Limb (tissue), 2 donors: Measurements from ENCODE around the gene RFX4.

Experiments
- DNase-seq, 2 donors: peaks; one replicate each; pipeline ENCODE4 v3.0.0-alpha.2; 2016; ENCODE audit errors: extremely low spot score in 2 of 2

RFX4 gene

DNA sequence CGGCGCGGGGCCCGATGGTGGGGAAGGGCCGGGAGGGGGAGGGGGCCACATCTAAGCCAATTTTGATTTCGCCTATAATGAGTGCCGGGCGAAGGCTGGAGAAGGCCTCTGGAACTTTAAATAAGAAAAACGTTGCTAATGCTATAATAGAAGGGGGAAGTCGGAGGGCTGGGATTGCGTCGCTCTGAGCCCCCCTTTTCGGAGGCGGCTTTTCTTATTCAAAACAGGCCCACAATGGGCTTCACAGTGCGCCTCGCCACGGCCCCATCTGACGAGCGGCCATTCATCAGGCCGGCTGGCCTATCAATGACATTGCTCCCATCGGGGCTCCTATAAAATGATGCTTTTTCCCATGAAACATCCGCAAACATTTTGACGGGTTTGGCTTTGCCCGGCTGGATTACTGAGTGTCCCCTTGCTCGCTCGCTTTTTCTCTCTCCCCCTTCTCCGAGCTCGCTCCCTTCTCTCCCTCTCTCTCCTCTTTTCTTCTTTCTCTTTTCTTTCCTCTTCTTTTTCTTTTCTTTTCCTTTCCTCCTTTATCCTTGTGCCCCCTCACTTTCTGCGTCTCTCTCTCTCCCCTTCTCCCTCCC lies at the start of gene RFX4:
TSS of gene RFX4 (plus strand) at position 364 of the 590 bp plus-strand sequence. CDS start 317 bp downstream, outside the sequence.
- peak in 1 of 2 donors; percentile 56 for DNase-seq

DNA sequence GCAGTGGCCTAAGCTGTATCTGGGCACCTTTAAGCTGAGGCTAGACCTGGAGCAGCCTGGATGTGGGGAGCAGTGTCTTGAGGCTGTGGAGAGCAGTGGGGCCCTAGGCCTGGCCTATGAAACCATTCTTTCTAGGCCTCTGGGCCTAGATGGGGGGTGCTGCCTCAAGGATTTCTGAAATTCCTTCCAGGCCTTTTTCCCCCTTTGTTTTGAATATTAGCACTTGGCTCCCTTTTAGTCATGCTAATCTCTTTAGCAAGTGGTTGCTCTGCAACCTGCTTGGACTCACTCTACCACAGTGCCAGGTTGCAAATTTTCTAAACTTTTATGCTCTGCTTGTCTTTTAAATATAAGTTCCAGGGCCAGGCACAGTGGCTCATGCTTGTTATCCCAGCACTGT lies 41.6 kb upstream of the RFX4 start:
- DNase-seq, result no peak

DNA sequence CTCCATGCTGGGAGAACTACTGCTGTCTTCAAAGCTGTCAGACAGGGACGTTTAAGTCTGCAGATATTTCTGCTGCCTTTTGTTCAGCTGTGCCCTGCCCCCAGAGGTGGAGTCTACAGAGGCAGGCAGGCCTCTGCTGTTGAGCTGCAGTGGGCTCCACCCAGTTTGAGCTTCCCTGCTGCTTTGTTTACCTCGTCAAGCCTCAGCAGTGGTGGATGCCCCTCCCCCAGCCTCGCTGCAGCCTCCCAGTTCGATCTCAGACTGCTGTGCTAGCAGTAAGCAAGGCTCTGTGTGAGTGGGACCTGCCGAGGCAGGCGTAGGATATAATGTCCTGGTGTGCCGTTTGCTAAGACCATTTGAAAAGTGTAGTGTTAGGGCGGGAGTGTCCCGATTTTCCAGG lies 31.4 kb upstream of the RFX4 start:
- no peak for DNase-seq

DNA sequence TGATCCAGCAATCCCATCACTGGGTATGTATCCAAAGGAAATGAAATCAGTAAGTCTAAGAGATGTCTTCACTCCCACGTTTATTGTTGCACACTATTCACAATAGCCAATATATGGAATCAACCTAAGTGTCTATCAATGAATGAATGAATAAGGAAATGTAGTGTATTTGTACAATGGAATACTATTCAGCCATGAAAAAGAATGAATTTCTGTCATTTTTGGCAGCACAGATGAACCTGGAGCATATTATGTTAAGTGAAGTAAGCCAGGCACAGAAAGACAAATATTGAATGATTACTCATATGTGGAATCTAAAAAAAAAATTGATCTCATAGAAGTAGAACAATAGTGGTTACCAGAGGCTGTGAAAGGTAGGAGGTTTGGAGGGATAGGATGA lies 30.6 kb upstream of the RFX4 start:
- no peak for DNase-seq

DNA sequence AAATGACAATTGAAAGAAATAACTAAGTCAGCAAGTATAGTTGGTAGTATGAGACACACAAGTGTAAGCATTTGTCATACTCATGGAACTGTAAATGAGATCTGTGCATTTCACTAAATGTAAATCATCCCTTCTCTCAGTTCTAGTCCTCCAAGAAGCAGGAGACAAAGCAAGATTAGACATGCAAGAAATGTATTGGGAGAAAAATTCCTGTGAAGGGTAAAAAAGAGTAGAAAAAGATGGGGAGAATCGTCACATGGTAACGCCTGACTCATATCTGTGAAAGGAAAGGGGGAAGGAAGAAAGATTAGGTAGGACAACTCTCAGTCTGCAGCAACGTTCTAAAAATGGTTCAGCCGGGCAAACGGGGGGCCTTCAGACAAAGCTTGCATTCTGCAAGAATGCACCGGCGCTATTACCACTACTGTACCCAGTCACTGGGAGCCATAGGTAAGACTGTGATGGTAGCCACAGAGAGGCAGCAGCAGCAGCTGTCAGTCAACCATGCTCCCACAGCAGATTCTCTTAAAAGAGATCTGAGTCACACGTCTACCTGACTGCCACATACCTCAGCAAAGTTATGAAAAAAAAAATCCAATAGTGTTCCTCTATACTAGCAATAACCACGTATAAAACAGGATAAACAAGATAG lies 18.0 kb upstream of the RFX4 start:
- no peak for DNase-seq

DNA sequence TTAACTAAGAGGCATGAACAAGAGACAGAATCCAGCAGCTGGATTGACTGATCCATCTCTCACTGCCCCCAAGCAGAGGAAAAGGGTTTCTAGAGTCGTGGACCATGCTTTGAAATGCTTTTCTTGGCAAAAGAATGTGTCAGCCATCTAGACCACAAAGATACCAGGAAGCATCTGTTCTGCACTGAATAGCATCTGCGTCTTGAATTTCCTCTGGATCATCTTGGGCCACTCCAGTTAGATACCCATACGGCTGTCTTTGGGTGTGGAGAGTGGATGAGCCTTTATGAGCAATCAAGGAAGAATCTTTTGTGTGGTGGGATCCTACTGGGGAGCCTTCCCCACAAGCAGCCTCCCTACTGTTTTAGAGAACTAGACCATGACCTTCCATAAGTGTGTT lies 16.0 kb upstream of the RFX4 start:
- no peak for DNase-seq

DNA sequence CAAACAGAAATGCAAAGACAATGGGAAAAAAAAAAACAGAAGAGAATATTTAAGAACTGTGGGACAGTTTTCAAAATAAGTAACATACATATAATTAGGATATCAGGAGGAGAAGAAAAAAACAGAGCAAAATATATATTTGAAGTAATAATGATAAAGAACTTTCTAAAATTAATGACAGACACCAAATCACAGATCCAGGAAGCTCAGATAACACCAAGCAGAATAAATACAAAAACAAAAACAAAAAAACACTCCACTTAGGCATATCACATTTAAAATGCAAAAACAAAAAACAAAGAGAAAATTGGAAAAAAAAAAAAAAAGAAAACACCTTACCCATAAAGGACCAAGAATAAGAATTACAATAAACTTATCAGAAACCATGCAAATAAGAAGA lies 9.6 kb upstream of the RFX4 start:
- no peak for DNase-seq

DNA sequence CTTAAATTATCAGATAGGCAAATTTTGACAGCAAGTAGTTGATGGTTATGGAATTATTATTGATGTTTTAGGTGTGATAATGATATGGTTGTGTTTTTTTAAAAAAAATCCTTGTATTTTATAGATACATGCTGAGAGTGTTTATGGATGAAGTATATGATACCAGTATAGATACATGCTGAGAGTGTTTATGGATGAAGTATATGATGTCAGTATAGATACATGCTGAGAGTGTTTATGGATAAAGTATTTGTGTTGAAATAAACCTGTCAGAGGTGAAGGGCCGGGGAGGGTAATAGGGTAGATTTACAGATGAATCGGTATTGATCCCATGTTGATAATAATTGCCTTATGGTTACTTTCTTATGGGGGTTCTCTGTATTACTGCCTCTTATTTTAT lies 6.0 kb upstream of the RFX4 start:
- DNase-seq, result no peak

DNA sequence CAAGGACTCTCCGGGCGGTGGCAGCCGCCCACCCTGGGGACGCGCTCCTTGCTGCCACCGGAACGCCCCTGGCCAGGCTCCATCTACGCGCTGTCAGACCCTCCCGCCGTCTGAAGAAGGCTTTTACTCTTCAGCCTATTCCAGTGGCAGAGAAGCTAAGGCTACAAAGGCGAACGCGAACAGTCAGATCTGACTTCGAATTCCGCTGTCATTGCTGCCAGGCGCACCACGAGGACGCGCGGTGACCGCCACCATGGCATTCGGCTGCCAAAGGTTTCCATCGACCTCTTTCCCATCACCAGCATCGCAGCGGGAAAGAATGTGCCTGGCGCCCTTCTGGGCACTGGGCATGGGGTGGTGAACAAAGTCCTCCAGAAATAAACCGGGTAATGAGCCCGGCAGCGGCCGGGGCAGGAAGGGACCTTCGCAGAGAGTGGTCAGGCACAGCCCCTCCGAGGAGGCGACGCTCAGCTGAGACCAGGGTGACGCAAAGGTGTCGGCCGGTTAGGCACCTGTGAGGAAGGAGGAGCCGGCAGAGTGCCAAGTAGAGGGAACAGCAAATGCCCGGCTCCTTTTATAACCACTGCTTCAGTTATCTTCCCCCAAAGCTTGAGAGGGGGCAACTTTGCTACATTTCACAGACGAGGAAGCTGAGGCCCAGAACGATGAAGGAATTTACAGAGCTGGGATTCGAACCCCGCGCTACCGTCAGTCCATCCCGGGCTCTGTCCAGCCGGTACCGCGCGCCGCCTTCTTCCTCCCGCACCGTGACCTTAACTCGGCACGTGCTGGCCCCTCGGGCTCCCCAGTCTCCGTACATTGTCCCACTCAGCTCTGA lies 1.9 kb upstream of the RFX4 start:
- peak in 1 of 2 donors; percentile 34 for DNase-seq

DNA sequence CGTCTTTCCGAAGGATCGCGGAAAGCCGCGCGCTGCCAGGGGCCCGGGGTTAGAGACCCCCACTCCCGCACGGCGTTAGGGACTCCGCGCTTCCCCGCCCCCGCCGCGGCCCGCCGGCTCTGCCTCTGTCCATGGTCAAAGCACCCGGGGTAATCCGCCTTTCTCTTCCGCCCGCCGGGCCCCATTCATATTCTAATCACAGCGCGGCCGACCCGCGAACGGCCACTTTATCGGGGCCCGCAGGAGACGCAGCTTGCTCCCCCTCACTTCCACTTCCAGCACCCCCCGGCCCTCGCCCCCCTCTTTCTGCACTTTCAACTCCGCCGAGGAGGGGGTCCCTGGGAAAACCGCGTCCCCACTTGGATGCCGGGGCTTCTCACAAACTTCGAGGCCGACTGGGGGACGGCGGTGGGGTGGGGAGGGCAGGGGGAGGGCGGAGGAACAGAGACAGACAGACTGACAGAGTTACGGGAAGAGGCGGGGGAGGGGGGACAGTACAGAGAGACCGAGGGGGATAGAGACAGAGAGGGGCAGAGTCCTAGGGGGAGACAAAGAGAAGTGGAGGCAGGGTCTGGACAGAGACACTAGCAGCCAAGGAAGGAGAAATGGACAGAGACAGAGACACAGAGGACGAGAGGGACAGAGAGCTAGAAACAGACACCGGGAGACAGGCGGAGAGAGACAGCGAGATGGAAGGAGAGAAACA lies 1.1 kb upstream of the RFX4 start:
- DNase-seq, result peak in 1 of 2 donors; percentile 75

DNA sequence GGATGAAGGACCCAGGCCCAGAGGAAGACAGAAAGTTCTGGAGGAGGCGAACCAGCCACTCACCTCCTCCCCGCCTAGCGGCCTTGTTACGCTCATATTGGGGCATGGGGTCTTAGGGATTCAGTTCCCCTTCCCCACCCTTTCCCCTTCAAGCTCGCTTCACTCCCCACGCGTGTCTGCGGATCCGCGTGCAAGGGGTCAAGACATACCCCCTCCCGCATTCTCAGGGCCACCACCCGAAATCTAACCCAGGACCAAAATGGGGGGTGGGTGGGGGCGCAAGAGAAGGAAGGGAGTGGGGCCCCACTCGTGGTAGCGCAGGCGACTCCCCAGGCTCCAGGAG lies 584 bp upstream of the RFX4 start:
- DNase-seq, result peak in 1 of 2 donors; percentile 55

DNA sequence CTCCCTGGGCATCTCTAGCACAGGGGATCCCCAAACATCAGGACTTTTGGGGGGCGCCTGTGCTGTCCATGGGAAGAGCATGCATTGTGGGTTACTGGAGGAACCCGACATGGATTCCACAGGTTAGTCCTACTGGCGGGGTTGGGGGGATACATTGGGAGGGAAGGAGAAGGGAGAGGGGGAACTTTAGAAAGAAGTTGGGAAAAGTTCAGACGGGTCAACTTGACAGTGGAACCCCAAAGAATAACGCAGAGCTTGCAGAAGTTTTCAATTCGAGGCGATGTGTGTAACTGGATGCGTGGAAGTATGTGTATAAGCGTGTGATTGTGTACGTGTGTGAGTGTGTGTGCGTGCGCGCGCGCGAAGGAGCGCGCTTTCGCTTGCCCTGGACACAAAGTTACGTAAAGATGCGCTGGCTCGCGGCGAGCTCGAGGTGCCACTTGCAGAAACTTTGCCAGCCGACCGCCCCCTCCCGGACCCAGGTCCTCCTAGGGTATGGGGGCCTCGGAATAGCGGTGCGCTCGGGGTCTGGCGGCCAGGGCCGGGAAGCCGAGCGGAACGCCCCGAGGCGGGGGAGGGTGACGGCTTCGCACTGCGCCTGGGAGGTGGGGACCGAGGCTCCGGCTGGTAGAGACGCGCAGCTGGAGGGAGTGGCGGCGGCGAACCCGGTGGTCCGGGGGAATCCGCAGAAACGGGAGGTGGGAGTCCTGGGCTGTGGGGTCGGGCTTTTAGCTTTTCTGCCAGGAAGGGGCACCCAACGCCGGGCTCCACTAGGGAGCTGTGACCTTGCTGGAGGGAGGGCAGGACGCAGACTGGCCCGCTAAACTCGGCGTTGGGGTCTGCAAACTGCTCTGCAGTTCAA lies 669 bp downstream of the RFX4 start:
- peak in 1 of 2 donors; percentile 63 for DNase-seq

DNA sequence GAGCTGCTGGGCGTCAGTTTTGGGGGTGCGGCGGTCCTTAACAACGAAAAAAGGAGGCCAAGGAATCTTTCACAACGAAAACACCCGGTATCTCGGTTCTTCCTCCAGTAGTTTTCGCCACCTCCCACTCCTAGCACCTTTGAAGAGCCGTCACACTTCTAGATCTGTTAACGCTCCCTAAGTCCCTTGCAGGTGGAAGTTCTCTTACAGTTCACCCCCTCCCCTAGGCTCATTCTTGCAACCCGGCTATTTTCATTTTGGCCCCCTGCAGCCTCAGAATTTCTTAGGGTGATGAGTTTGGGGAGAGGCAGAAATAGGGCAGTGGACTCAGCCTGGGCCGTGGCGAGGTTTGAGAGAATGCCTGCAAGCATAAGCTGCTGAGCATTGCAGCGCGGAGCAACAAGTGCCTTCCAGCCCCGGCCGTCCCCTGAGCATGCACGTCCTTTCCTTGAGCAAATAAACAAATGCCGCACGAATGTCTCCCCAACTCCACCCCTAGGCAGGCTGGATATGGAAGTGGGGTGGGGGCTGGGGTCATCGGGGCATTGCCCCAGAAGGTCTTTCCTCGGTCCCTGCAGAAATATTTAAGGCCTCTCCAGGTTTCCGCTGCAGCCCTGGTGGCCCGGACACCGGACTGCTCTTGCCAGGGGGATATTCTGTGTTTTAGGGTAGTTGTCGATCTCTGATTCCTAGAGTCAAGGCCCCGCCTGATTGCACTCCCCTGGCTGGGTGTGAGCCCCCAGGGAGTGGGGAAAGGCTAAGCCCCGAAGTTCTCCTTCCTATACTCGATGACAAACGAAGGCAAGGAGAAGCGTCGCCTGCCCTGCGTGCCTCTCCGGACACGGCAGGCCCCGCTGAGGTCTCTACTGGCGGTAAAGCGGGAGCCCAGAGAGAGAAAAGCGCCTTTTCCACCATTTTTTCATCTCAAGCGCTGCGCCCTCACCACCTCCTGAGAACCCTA lies 1.6 kb downstream of the RFX4 start:
- DNase-seq, result peak in 1 of 2 donors; percentile 54

DNA sequence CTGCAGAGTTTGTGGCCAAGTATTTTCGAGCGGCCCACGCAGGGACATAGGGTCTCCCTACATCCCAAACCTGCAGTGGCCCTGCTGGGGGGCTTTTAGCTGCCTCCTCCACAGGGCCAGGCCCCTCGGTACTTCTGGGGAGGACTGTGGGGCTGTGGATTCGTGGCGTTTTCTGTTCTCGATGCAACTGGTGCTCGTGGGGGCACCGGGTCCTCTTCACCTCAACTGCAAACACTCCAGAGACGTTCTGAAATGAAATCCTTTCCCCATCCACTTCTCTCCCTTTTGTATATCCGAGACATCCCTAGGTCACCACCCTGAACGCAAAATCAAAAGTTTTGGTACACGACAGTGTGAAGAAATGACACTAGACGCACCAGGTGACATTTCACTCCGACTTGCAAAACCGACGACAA lies 2.3 kb downstream of the RFX4 start:
- DNase-seq, result no peak

DNA sequence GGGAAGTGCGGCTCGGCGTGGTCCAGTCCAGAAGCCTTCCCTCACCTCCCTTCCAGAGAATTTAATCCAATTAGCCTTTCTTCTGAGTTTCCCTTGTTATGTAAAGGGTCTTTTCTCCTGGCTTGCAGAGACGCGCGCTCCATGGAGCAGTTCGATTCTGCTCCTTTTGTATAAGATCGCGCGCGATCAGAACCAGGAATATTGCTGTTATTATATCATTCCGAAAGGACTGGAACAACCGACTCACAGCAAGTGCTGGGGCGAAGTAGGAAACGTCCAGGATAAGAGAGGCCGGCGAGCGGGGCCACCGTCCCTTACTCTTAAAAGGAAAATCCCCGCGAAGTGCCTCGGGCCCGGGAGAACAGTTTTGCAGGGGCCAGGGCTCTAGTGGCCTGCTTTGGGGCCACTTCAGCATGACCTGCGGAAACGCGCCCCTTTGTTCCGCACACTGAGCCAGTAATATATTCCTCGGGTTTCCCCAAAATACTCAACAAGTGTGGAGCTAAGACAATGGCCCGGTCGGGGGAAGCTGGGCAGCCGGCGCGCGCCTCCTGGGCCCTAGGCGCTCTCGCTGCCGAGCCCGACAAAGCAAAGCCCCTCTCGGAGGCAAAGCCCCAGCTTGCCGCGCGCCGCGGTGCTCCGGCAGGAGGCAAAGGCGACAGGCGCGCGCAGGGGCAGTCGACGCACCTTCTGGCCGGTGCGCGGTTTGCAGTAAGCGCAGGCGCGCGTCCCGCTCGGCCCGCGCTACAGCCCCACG lies 2.9 kb downstream of the RFX4 start:
- peak in 1 of 2 donors; percentile 66 for DNase-seq

DNA sequence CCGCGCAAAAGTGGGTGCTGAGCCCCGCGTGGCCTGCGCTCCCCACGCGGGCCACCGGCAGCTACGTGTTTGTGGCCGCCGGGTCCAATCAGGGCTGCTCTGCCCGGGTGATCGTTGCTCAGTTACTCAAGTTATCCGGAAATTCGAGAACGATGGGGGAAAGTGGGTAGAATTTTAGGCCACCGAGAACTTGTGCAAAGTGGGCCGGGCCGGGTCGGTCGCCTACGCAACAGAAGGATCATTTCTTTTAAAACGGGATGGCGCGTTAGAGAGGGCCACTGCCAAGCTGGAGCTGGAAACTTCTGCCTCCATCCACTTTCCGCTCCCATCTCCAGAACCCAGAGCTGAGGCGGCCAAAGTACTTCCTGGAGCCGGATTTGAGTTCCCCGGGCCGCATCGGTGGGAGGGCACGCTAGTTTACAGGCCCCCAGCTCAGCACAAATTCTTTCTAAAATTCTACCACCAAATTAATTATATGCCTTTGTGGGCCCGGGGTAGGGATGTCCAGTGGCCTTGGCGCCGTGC lies 3.5 kb downstream of the RFX4 start:
- DNase-seq, result no peak

DNA sequence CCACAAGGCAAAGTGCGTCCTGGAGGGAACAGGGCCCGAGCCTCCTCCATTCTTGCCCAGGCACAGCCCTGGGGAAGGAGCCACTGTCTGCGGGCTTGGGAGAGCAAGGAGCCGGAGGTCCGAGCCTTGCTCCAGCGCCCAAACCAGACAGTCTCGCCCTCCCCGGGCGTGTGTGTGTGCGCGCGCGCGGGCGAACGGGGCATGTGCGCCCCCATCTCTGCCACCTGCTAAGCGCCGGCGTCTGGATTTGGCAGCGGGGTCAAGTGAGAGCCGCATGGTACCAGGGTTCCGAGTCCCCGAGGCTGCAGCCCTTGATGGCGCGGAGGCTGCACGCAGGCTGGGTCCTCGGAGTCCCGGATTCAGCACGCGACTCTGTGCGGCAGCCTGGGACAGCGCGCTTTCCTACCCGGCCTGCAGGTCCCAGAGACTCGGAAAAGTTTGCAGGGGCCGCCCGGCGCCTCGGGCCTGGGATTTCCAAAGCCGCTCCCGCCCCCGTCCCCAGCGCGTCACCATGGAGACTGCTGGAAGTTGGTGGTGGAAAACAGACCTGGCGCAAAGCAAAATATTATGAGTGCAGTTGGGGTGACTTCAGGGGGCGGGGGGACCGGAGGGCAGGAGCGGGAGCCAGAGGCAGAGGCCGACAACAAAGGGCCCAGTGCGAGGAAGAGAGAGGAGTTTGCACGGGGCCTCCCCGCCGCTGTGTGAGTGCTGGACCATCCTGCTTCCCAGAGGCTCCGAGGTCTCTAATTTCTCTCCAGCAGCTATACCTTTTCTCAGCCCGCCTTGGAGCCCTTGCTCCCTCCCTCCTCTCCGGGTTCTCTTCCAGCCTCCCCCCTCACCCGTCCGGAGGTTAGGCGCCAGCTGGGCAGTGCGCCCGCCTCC lies 4.2 kb downstream of the RFX4 start:
- DNase-seq, result peak in 1 of 2 donors; percentile 69

DNA sequence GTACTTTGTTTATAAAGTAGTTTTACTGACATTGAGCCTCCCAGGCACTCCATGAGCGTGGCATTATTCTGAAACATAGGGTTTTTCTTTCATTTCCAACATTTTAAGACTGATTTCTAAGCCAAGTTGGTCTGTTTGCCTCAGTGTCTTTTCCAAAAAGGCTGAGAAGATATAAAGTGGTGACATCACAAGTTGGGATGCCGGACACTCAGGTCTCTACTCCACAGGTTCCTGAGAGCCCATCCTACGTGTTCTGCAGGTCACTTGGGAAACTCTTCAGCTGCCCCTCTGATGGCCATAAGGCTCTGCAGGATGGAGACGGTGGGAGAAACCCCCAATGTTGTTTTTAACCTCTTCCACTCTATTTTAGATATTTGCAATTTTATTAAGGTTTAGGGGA lies 6.0 kb downstream of the RFX4 start:
- DNase-seq, result no peak
